ENCODE measurements around the gene ADPRHL1. TPM values are rescaled to one million over a fixed set of nuclear protein-coding genes. Genes with fewer than 3 reads are reported as not detected.
"Not testable (repeated sequence)": the region's sequence is repeated elsewhere in the genome, so short reads cannot be mapped to it uniquely, and the experiment has no call there.

Gene ADPRHL1
- total and polyA plus RNA-seq, 2 experiments from 2014 or later, result 1.0 to 1.1 TPM

DNA sequence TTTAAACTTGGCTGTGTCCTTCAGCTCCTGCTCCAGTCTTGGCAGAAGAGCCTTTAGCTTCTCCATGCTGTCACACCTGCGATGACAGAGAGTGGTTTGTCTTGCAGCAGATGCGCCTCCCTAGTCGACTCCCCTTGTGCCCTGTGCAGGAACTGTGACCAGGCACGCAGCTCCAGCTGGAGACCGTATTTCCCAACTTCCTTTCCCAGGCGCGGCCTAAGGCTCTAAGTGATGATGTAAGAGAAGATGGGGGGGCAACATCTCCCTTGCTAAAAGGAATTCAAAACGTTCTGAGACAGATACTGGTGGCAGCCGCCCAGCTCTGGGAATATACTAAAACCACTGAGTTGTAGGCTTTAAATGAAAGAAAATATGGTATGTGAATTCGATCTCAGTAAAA is 20.9 kb upstream of the ADPRHL1 start:
- H4K20me1 ChIP-seq (ENCODE audit: insufficient read depth, poor library complexity, severe bottlenecking), result no peaks in the 10 kb centered on the region
- DNase-seq (ENCODE audit: low spot score), result no peak
- H3K79me2 ChIP-seq, result peaks cover 7% of the 10 kb centered on the region
- H3K4me1 ChIP-seq (ENCODE audit: insufficient read depth), result peaks cover 2% of the 10 kb centered on the region
- no peaks in the 10 kb centered on the region for H3K9me3 ChIP-seq (ENCODE audit: low read depth)
- H3K9me2 ChIP-seq (replicated peaks; ENCODE audit: insufficient read depth), result no peaks in the 10 kb centered on the region
- no peak overlapping the region for H3K4me3 ChIP-seq
- peaks cover 3% of the 10 kb centered on the region for H3K36me3 ChIP-seq (replicated peaks; ENCODE audit: insufficient read depth, low read depth)
- TF ChIP-seq, protein P1, sequence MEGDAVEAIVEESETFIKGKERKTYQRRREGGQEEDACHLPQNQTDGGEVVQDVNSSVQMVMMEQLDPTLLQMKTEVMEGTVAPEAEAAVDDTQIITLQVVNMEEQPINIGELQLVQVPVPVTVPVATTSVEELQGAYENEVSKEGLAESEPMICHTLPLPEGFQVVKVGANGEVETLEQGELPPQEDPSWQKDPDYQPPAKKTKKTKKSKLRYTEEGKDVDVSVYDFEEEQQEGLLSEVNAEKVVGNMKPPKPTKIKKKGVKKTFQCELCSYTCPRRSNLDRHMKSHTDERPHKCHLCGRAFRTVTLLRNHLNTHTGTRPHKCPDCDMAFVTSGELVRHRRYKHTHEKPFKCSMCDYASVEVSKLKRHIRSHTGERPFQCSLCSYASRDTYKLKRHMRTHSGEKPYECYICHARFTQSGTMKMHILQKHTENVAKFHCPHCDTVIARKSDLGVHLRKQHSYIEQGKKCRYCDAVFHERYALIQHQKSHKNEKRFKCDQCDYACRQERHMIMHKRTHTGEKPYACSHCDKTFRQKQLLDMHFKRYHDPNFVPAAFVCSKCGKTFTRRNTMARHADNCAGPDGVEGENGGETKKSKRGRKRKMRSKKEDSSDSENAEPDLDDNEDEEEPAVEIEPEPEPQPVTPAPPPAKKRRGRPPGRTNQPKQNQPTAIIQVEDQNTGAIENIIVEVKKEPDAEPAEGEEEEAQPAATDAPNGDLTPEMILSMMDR (IDR thresholded peaks at IDR 0.05; ENCODE audit: poor library complexity), result no peak
- TF ChIP-seq EZH2phosphoT487 (IDR thresholded peaks at IDR 0.05; ENCODE audit: low read depth, severe bottlenecking, unreplicated experiment), result no peak
- WGBS (ENCODE audit: low lambda C conversion rate, missing lambda C conversion rate), result 94% methylated on average over 10 of the region's 10 CpGs
- no peaks in the 10 kb centered on the region for H3K27me3 ChIP-seq
- H3K4me2 ChIP-seq, result no peak overlapping the region
- H3K27ac ChIP-seq, result no peak overlapping the region
- H2AFZ ChIP-seq, result no peak overlapping the region

DNA sequence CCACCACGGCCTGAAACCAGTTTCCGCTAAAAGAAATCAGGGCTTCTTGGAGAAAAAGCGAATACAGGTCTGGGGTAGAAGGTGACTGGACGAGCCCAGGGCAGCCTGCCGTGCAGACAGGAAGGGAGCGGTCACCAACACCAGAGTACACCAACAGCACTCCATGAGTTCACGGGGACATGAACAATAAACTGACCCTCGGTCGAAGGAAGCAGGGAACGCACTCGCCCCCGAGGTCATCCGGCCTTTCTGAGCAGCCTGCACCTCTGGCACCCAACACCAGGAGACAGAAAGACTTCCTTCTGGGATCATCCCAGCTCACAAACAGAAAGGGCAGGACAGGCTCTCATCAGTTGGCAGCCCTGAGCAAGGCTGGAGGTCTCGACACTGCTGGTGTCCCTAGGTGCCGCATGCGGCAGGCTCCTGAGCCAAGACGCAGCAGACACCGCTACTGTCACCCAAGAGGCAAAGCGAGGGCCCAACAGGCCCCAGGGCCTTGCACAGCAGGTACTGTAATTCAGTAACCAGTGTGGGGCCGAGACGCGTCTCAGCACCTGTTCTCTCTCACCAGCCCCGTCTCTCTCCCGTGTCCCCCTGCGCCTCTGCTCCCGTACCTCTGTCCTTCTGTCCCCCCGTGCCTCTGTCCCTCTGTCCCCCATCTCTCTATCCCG is 19.2 kb upstream of the ADPRHL1 start:
- H3K79me2 ChIP-seq, result peaks cover 7% of the 10 kb centered on the region
- TF ChIP-seq, protein P1 (IDR thresholded peaks at IDR 0.05; ENCODE audit: poor library complexity), result no peak
- TF ChIP-seq EZH2phosphoT487 (IDR thresholded peaks at IDR 0.05; ENCODE audit: low read depth, severe bottlenecking, unreplicated experiment) (no peak), EZH2 (IDR thresholded peaks at IDR 0.05; ENCODE audit: borderline replicate concordance) (no peak)
- no peaks in the 10 kb centered on the region for H3K9me3 ChIP-seq (ENCODE audit: low read depth)
- no peak overlapping the region for H2AFZ ChIP-seq
- no peak for DNase-seq (ENCODE audit: low spot score)
- H3K4me3 ChIP-seq, result no peak overlapping the region
- no peaks in the 10 kb centered on the region for H4K20me1 ChIP-seq (ENCODE audit: insufficient read depth, poor library complexity, severe bottlenecking)
- H3K9me2 ChIP-seq (replicated peaks; ENCODE audit: insufficient read depth), result no peaks in the 10 kb centered on the region
- H3K27me3 ChIP-seq, result no peaks in the 10 kb centered on the region
- H3K27ac ChIP-seq, result no peak overlapping the region
- H3K4me2 ChIP-seq, result no peak overlapping the region
- WGBS (ENCODE audit: low lambda C conversion rate, missing lambda C conversion rate), result 89% methylated on average over 23 of the region's 28 CpGs
- H3K4me1 ChIP-seq (ENCODE audit: insufficient read depth), result peaks cover 4% of the 10 kb centered on the region
- no peaks in the 10 kb centered on the region for H3K36me3 ChIP-seq (replicated peaks; ENCODE audit: insufficient read depth, low read depth)

DNA sequence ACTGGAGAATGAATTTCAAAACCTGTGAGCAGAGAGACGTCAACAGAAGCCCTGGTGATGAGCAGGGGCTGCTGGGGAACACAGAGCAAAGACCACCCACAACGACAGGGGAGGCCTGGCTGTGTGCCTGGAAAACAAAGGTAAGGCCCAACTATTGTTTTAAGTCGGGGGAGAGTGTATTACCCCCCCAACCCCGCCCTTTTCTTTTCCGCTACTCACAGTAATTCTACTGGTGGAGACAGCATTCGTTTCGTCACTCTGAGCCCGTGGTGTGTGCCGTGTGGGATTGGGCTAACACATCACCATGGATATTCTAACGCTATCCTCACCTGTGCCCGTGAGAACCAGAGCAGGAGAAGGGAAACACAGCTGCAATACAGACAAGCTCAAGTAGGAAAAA is 18.6 kb upstream of the ADPRHL1 start:
- no peak overlapping the region for H3K27ac ChIP-seq
- no peak overlapping the region for H2AFZ ChIP-seq
- peaks cover 4% of the 10 kb centered on the region for H3K4me1 ChIP-seq (ENCODE audit: insufficient read depth)
- H3K4me2 ChIP-seq, result no peak overlapping the region
- H4K20me1 ChIP-seq (ENCODE audit: insufficient read depth, poor library complexity, severe bottlenecking), result no peaks in the 10 kb centered on the region
- peaks cover 7% of the 10 kb centered on the region for H3K79me2 ChIP-seq
- TF ChIP-seq EZH2phosphoT487 (IDR thresholded peaks at IDR 0.05; ENCODE audit: low read depth, severe bottlenecking, unreplicated experiment) (no peak), EZH2 (IDR thresholded peaks at IDR 0.05; ENCODE audit: borderline replicate concordance) (no peak)
- TF ChIP-seq, protein P1 (IDR thresholded peaks at IDR 0.05; ENCODE audit: poor library complexity), result no peak
- H3K36me3 ChIP-seq (replicated peaks; ENCODE audit: insufficient read depth, low read depth), result no peaks in the 10 kb centered on the region
- H3K9me2 ChIP-seq (replicated peaks; ENCODE audit: insufficient read depth), result no peaks in the 10 kb centered on the region
- no peaks in the 10 kb centered on the region for H3K27me3 ChIP-seq
- H3K9me3 ChIP-seq (ENCODE audit: low read depth), result no peaks in the 10 kb centered on the region
- H3K4me3 ChIP-seq, result no peak overlapping the region
- DNase-seq (ENCODE audit: low spot score), result no peak
- 94% methylated on average over 11 of the region's 11 CpGs for WGBS (ENCODE audit: low lambda C conversion rate, missing lambda C conversion rate)

GRCh38 chr13:113470635-113471163 is 17.4 kb upstream of the ADPRHL1 start:
- H3K79me2 ChIP-seq; H3K27me3 ChIP-seq; H2AFZ ChIP-seq; DNase-seq (ENCODE audit: low spot score); H3K9me2 ChIP-seq (replicated peaks; ENCODE audit: insufficient read depth); H3K27ac ChIP-seq; H4K20me1 ChIP-seq (ENCODE audit: insufficient read depth, poor library complexity, severe bottlenecking); H3K4me3 ChIP-seq; H3K36me3 ChIP-seq (replicated peaks; ENCODE audit: insufficient read depth, low read depth); H3K4me1 ChIP-seq (ENCODE audit: insufficient read depth); H3K4me2 ChIP-seq; H3K9me3 ChIP-seq (ENCODE audit: low read depth): not testable (repeated sequence)
- 100% methylated on average over 4 of the region's 4 CpGs for WGBS (ENCODE audit: low lambda C conversion rate, missing lambda C conversion rate)
